BLaER1 (cell line): ENCODE results near the gene NSD2.

Experiments
- H3K27ac ChIP-seq: shearing (Covaris generic); formaldehyde crosslinking; 2 replicates; pipeline ENCODE4 v1.8.1; 2022
- H3K27me3 ChIP-seq: shearing (Covaris generic); formaldehyde crosslinking; 2 replicates; pipeline ENCODE4 v1.8.1; 2022
- H3K36me3 ChIP-seq: shearing (Covaris generic); formaldehyde crosslinking; 2 replicates; pipeline ENCODE4 v1.8.1; 2022
- H3K4me1 ChIP-seq: shearing (Covaris generic); formaldehyde crosslinking; 2 replicates; pipeline ENCODE4 v1.8.1; 2022
- H3K4me2 ChIP-seq: shearing (Covaris generic); formaldehyde crosslinking; 2 replicates; pipeline ENCODE4 v1.8.1; 2022
- H3K4me3 ChIP-seq: shearing (Covaris generic); formaldehyde crosslinking; 2 replicates; pipeline ENCODE4 v1.8.1; 2022
- H3K9ac ChIP-seq: shearing (Covaris generic); formaldehyde crosslinking; 2 replicates; pipeline ENCODE4 v1.8.1; 2022
- H3K9me3 ChIP-seq: shearing (Covaris generic); formaldehyde crosslinking; 2 replicates; pipeline ENCODE4 v1.8.1; 2022
- H4K20me1 ChIP-seq: shearing (Covaris generic); formaldehyde crosslinking; 2 replicates; pipeline ENCODE4 v1.8.1; 2022
- Cebpa-rat ChIP-seq: shearing (Covaris generic); IDR thresholded peaks from 2 replicates; pipeline ENCODE4 v1.8.1; 2022

The NSD2 gene

DNA sequence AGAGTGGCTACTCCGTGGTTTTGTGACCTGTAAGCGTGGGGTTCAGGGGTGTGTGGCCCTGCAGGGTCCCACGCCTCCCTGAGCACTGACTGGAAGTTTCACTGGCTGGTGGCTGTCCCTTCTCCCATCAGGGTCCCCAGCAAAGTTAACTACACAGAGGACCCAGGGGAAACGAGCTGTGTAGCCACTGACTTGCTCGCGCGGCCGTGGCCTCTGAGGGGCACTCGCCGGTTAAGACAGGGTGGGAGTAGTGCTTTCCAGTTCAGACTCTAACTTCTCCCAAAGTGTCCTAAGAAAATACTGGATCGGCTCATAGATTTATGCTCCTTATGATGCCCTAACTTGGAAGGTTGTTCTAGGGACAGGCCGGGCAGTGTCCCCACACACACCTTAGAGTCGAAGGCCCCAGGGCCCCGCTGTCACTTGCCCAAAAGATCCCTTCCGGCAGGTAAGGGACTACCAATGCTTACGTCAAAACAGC, 109.4 kb downstream of the NSD2 start:
- Histone ChIP-seq H4K20me1 (peaks cover 79% of the 10 kb centered on the region), H3K4me1 (peaks cover 20% of the 10 kb centered on the region), H3K27me3 (no peaks in the 10 kb centered on the region), H3K36me3 (peaks cover 100% of the 10 kb centered on the region), H3K27ac (0 out of 2 replicates have a peak overlapping the region, but pooled peaks have one; percentile 3), H3K4me2 (no peak overlapping the region), H3K9ac (0 out of 2 replicates have a peak overlapping the region, but pooled peaks have one; percentile 38), H3K4me3 (no peak overlapping the region), H3K9me3 (no peaks in the 10 kb centered on the region)
- TF ChIP-seq Cebpa-rat, result no peak

GRCh38 chr4:1981251-1982058, 110.3 kb downstream of the NSD2 start:
- H4K20me1 ChIP-seq, result peaks cover 88% of the 10 kb centered on the region
- H3K36me3 ChIP-seq, result peaks cover 100% of the 10 kb centered on the region
- H3K9me3 ChIP-seq, result no peaks in the 10 kb centered on the region
- H3K4me1 ChIP-seq, result peaks cover 21% of the 10 kb centered on the region
- no peaks in the 10 kb centered on the region for H3K27me3 ChIP-seq
- H3K9ac ChIP-seq, result no peak overlapping the region
- no peak overlapping the region for H3K4me3 ChIP-seq
- no peak for TF ChIP-seq Cebpa-rat
- H3K27ac ChIP-seq, result no peak overlapping the region
- H3K4me2 ChIP-seq, result no peak overlapping the region

DNA sequence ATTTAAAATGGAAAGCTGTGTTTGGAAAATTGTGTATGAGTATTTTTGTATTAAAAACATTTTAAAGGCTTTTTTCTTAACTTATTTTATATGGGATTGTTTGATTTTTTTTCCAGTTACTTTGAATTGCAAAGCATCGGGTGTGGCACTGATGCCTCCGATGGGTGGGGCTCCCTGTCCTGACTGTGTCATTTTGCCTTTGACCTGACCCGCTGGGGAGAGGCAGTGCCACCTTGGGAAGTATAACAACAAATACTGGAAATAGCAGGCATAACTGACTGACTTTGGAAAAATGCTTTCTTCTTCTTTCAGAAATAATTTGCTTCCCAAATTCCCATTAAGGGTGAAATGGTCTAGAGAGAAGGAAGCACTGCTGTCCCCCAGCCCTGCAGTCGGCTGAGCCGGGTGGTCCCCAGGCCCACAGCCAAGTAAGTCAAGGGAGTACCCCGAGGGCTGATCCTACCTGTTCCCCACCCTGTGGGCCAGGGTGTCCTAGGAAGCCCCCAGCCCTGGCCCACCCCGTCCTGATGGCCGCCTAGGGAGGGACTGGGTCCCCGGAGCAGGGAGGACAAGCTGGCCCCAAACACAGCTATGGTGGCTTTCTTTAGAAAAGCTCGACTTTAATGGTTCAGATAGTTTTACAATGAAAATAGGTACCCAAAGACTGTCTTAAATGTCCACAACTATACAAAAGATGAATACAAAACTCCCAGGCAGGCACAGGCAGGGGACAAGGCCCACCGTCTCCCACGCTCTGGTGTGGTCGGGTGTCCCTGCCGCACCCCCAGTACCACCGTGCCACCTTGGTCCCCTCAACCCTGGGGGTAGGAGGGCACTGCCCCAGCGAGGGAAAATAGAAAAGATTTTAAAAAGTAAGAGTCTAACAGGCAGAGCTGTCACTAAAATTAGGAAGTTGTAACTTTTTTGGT, 111.2 kb downstream of the NSD2 start:
- no peak overlapping the region for H3K4me2 ChIP-seq
- H3K4me3 ChIP-seq, result no peak overlapping the region
- H3K9ac ChIP-seq, result no peak overlapping the region
- peaks cover 97% of the 10 kb centered on the region for H4K20me1 ChIP-seq
- H3K27ac ChIP-seq, result no peak overlapping the region
- H3K4me1 ChIP-seq, result peaks cover 21% of the 10 kb centered on the region
- H3K36me3 ChIP-seq, result peaks cover 100% of the 10 kb centered on the region
- no peaks in the 10 kb centered on the region for H3K27me3 ChIP-seq
- TF ChIP-seq Cebpa-rat, result no peak
- no peaks in the 10 kb centered on the region for H3K9me3 ChIP-seq

DNA sequence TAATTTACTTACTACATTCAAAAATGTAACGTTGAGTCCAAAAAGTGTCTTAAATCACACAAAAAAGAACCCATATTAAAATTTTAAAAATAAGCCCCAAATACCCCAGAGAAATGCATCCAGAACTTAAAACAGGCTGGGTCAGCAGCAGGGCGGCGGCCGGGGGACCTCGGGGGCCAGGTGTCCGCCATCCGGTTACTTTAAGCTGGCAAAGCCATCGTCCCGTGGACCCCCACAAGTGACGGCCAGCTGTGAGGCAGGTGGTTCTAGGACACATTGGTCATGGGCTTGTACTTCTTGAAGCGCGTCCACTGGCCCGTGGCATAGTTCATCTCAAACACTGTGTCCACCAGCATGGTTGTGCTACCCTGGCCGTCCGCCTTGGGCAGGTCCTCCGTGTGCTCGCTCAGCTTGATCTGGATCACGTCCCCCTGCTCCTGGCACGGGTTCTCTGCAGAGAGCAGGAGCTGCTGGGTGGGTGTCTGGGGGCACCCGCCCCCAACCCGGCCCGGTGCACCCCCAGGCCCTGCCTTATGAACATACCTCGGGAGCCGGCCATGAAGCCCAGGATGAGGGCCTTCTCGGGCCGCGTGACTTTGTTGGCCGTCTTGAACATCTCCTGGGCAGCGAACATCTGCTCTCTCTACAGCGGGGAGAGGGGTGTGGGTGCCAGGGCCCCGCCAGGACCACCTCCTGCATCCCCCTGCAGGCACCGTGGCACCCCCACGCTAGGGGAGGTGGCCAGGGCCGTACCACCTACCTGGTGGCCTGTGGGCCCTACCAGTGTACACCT, 112.1 kb downstream of the NSD2 start:
- Histone ChIP-seq H3K27ac (no peak overlapping the region), H3K36me3 (peaks cover 100% of the 10 kb centered on the region), H3K4me1 (peaks cover 21% of the 10 kb centered on the region), H3K4me3 (no peak overlapping the region), H4K20me1 (peaks cover 97% of the 10 kb centered on the region), H3K4me2 (no peak overlapping the region), H3K9ac (no peak overlapping the region), H3K9me3 (no peaks in the 10 kb centered on the region), H3K27me3 (no peaks in the 10 kb centered on the region)
- no peak for TF ChIP-seq Cebpa-rat

GRCh38 chr4:1983846-1984405, 112.7 kb downstream of the NSD2 start:
- H3K27me3 ChIP-seq, result no peaks in the 10 kb centered on the region
- no peak for TF ChIP-seq Cebpa-rat
- H3K9me3 ChIP-seq, result no peaks in the 10 kb centered on the region
- peak overlapping the region; percentile 58 for H3K4me2 ChIP-seq
- peaks cover 97% of the 10 kb centered on the region for H4K20me1 ChIP-seq
- peak overlapping the region; percentile 33; the same call in 1 of the 2 replicates for H3K27ac ChIP-seq
- H3K4me1 ChIP-seq, result peaks cover 21% of the 10 kb centered on the region
- no peak overlapping the region for H3K4me3 ChIP-seq
- H3K9ac ChIP-seq, result no peak overlapping the region
- peaks cover 100% of the 10 kb centered on the region for H3K36me3 ChIP-seq

GRCh38 chr4:1984406-1985191, 113.4 kb downstream of the NSD2 start:
- no peak overlapping the region for H3K4me3 ChIP-seq
- no peaks in the 10 kb centered on the region for H3K27me3 ChIP-seq
- peak overlapping the region; percentile 41; the same call in 1 of the 2 replicates for H3K9ac ChIP-seq
- peaks cover 21% of the 10 kb centered on the region for H3K4me1 ChIP-seq
- H3K27ac ChIP-seq, result peak overlapping the region; percentile 33
- H3K9me3 ChIP-seq, result no peaks in the 10 kb centered on the region
- TF ChIP-seq Cebpa-rat, result no peak
- H3K4me2 ChIP-seq, result peak overlapping the region; percentile 58
- peaks cover 100% of the 10 kb centered on the region for H3K36me3 ChIP-seq
- peaks cover 97% of the 10 kb centered on the region for H4K20me1 ChIP-seq

DNA sequence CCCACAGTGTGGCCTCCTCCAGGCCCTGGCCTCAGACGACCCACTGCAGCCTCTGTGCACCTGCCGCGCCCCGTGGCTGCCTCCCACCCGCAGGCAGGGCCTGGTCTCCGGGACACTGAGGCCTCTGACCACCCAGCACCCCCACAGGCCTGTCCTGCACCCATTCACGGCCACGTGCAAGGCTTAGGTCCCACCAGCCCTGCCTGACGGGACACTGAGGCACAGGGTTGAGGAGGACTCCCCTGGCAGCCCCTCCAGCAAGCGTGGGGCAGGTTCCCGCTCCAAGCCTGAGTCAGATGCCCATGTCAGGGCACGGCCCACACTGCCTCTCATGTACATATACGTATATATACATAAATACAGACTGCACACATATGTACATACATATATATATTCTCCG, 114.1 kb downstream of the NSD2 start:
- no peak overlapping the region; the same call in 1 of the 2 replicates for H3K4me2 ChIP-seq
- no peaks in the 10 kb centered on the region for H3K27me3 ChIP-seq
- peaks cover 97% of the 10 kb centered on the region for H4K20me1 ChIP-seq
- no peak overlapping the region for H3K4me3 ChIP-seq
- no peak for TF ChIP-seq Cebpa-rat
- H3K27ac ChIP-seq, result peak overlapping the region; percentile 33; the same call in 1 of the 2 replicates
- H3K36me3 ChIP-seq, result peaks cover 100% of the 10 kb centered on the region
- H3K4me1 ChIP-seq, result peaks cover 21% of the 10 kb centered on the region
- H3K9me3 ChIP-seq, result no peaks in the 10 kb centered on the region
- 0 out of 2 replicates have a peak overlapping the region, but pooled peaks have one; percentile 41 for H3K9ac ChIP-seq

DNA sequence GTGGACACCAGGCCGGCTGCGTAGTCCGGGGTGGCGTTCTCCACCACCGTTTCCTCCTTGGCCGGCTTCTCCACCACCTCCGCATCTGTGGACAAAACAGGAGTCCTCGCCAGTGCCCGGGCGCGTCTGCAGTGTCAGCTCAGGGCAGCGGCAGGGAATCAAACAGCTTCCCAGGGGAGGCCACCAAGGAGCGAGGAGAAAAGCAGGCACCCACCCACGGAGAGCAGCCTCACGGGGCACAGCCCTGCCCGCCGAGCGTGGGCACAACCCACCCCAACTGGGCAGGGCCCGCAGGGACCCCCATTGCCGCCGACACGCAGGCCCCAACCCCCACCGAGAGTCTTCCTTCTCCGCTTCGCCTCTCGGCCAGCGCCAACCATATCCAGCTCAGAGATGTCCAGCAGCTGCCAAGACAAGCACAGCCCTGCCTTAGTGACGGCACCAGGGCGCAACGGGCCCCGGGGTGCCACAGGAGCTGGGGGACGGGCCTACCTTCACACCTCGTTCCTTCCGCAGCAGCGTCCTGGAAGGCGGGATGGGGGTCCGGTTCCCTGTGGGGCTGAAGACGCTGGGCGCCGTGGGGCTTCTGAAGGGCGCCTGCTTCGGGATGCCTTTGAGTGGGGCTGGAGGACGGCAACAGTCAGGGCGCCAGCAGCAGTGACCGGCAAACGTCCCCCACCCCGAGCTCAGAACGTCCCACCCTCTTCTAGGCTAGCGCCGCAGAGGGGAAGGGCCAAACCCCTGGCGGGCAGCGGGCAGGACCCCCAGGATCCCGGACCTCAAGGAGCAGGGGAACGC, 114.8 kb downstream of the NSD2 start:
- peaks cover 21% of the 10 kb centered on the region for H3K4me1 ChIP-seq
- no peak overlapping the region for H3K9ac ChIP-seq
- H3K4me3 ChIP-seq, result no peak overlapping the region
- H3K9me3 ChIP-seq, result no peaks in the 10 kb centered on the region
- H4K20me1 ChIP-seq, result peaks cover 97% of the 10 kb centered on the region
- no peaks in the 10 kb centered on the region for H3K27me3 ChIP-seq
- no peak overlapping the region for H3K27ac ChIP-seq
- no peak for TF ChIP-seq Cebpa-rat
- H3K36me3 ChIP-seq, result peaks cover 100% of the 10 kb centered on the region
- no peak overlapping the region for H3K4me2 ChIP-seq
